Measurements from ENCODE around the gene ZSWIM6. TPM values are rescaled to one million over a fixed set of nuclear protein-coding genes. Genes with fewer than 3 reads are reported as not detected.

The ZSWIM6 gene
- total RNA-seq, 4 donors from 2014 or later = 9.2 to 15.3 (median 11.9) TPM

- no peak for TF ChIP-seq CTCF (IDR thresholded peaks at IDR 0.05; ENCODE audit: low read depth)
Measured at GRCh38 chr5:61333954-61334867, 2.2 kb downstream of the ZSWIM6 start.

GRCh38 chr5:61334868-61335615 lies 3.0 kb downstream of the ZSWIM6 start:
- no peak for TF ChIP-seq CTCF (IDR thresholded peaks at IDR 0.05; ENCODE audit: low read depth)

- TF ChIP-seq CTCF (IDR thresholded peaks at IDR 0.05; ENCODE audit: low read depth) = no peak
Measured at GRCh38 chr5:61339764-61340163, 7.7 kb downstream of the ZSWIM6 start.

GRCh38 chr5:61340775-61341361 lies 8.8 kb downstream of the ZSWIM6 start:
- TF ChIP-seq CTCF (IDR thresholded peaks at IDR 0.05; ENCODE audit: low read depth) = no peak

GRCh38 chr5:61342071-61342501 lies 10.0 kb downstream of the ZSWIM6 start:
- no peak for TF ChIP-seq CTCF (IDR thresholded peaks at IDR 0.05; ENCODE audit: low read depth)

- TF ChIP-seq CTCF (IDR thresholded peaks at IDR 0.05; ENCODE audit: low read depth) = no peak
Measured at GRCh38 chr5:61344187-61344944, 12.3 kb downstream of the ZSWIM6 start.
